ENCODE data around the gene KIAA1217.
"Not testable (repeated sequence)": the region's sequence is repeated elsewhere in the genome, so short reads cannot be mapped to it uniquely, and the experiment has no call there.

The KIAA1217 gene

GRCh38 chr10:24349379-24350001 is 140.6 kb downstream of the KIAA1217 start:
- H3K36me3 ChIP-seq (ENCODE audit: control insufficient read depth in 2 of 2, insufficient read depth in 1 of 2, low read length in 2 of 2) = no peaks in the 10 kb centered on the region
- TF ChIP-seq ZFP41 (tag by site-specific recombination; IDR thresholded peaks at IDR 0.05; ENCODE audit: borderline replicate concordance) (no peak), ZBTB8A (tag by site-specific recombination; IDR thresholded peaks at IDR 0.05) (peak; percentile 65; the same call in 1 of the 2 replicates), FEZF1 (tag by site-specific recombination; IDR thresholded peaks at IDR 0.05) (no peak), PRDM6 (tag by site-specific recombination; IDR thresholded peaks at IDR 0.05) (peak; percentile 45), TRIM28 (IDR thresholded peaks at IDR 0.05; ENCODE audit: borderline replicate concordance, low read length) (peak; percentile 46; the same call in 1 of the 2 replicates), ZNF121 (tag by site-specific recombination; IDR thresholded peaks at IDR 0.05) (0 out of 2 replicates have a peak, but pooled peaks have one; percentile 12), ZNF580 (tag by site-specific recombination; IDR thresholded peaks at IDR 0.05) (0 out of 2 replicates have a peak, but pooled peaks have one; percentile 20), GLIS1 (tag by site-specific recombination; IDR thresholded peaks at IDR 0.05) (peak; percentile 63; the same call in 1 of the 2 replicates)
- no peak overlapping the region for H3K4me3 ChIP-seq (ENCODE audit: low read depth, low read length)
- ChIA-PET POLR2A (interaction anchor here (0.7 kb wide), 1 partner anchor 476 kb away, joined by 3 read pairs; no protein-coding TSS in a partner anchor), CTCF (interaction anchor here (1.0 kb wide), 1 partner anchor 169 kb away, joined by 3 read pairs; no protein-coding TSS in a partner anchor)
- H3K9me3 ChIP-seq (ENCODE audit: control insufficient read depth, insufficient read depth, low read depth, low read length) = no peaks in the 10 kb centered on the region
- peak overlapping the region; percentile 27; the same call in 1 of the 2 replicates for H3K27ac ChIP-seq (ENCODE audit: extremely low read depth, low read depth, low read length)
- peaks cover 16% of the 10 kb centered on the region for H3K4me1 ChIP-seq (ENCODE audit: control insufficient read depth, insufficient read depth, low read length)

GRCh38 chr10:24350070-24350921 is 141.4 kb downstream of the KIAA1217 start:
- no peak for TF ChIP-seq ZNF426 (tag by site-specific recombination; IDR thresholded peaks at IDR 0.05)
- no peak for TF ChIP-seq AEBP2 (tag by site-specific recombination; IDR thresholded peaks at IDR 0.05; ENCODE audit: borderline replicate concordance)
- peak; percentile 72; the same call in 1 of the 2 replicates for TF ChIP-seq TCF7L2 (IDR thresholded peaks at IDR 0.05; ENCODE audit: borderline replicate concordance, low read depth, low read length)
- TF ChIP-seq ZNF677 (tag by site-specific recombination; IDR thresholded peaks at IDR 0.05) = no peak
- TF ChIP-seq PRDM6 (tag by site-specific recombination; IDR thresholded peaks at IDR 0.05) = peak; percentile 63
- TF ChIP-seq ZSCAN16 (tag by site-specific recombination; IDR thresholded peaks at IDR 0.05) = no peak
- TF ChIP-seq TRIM28 (IDR thresholded peaks at IDR 0.05; ENCODE audit: borderline replicate concordance, low read length) = peak; percentile 62; the same call in 1 of the 2 replicates
- no peak for TF ChIP-seq ZNF621 (tag by site-specific recombination; IDR thresholded peaks at IDR 0.05)
- TF ChIP-seq OSR2 (tag by site-specific recombination; IDR thresholded peaks at IDR 0.05) = peak; percentile 23; the same call in 1 of the 2 replicates
- no peak for TF ChIP-seq ZNF664 (tag by site-specific recombination; IDR thresholded peaks at IDR 0.05)
- H3K4me1 ChIP-seq (ENCODE audit: control insufficient read depth, insufficient read depth, low read length) = peaks cover 16% of the 10 kb centered on the region
- H3K27ac ChIP-seq (ENCODE audit: extremely low read depth, low read depth, low read length) = peak overlapping the region; percentile 27; the same call in 1 of the 2 replicates
- CTCF ChIA-PET = interaction anchor here (0.6 to 1.0 kb wide), 3 partner anchors 10 to 168 kb away, joined by 3 to 4 read pairs (median 3); no protein-coding TSS in a partner anchor
- no peaks in the 10 kb centered on the region for H3K9me3 ChIP-seq (ENCODE audit: control insufficient read depth, insufficient read depth, low read depth, low read length)
- no peak overlapping the region for H3K4me3 ChIP-seq (ENCODE audit: low read depth, low read length)
- POLR2A ChIA-PET = no interaction called here
- no peaks in the 10 kb centered on the region for H3K36me3 ChIP-seq (ENCODE audit: control insufficient read depth in 2 of 2, insufficient read depth in 1 of 2, low read length in 2 of 2)

- H3K4me3 ChIP-seq (ENCODE audit: low read depth, low read length); H3K36me3 ChIP-seq (ENCODE audit: control insufficient read depth in 2 of 2, insufficient read depth in 1 of 2, low read length in 2 of 2); H3K27ac ChIP-seq (ENCODE audit: extremely low read depth, low read depth, low read length); POLR2A ChIA-PET; H3K9me3 ChIP-seq (ENCODE audit: control insufficient read depth, insufficient read depth, low read depth, low read length): not testable (repeated sequence)
- CTCF ChIA-PET = interaction anchor here (0.7 kb wide), 1 partner anchor 9 kb away, joined by 4 read pairs; no protein-coding TSS in a partner anchor
- peaks cover 16% of the 10 kb centered on the region for H3K4me1 ChIP-seq (ENCODE audit: control insufficient read depth, insufficient read depth, low read length)
Measured at GRCh38 chr10:24350922-24351225, 141.9 kb downstream of the KIAA1217 start.
